HG03064 (cell line): ENCODE data around the gene RNF125.
"Not testable (repeated sequence)": the region's sequence is repeated elsewhere in the genome, so short reads cannot be mapped to it uniquely, and the experiment has no call there.

Experiments used
- ATAC-seq: cut with Tn5 transposase; IDR thresholded peaks from one replicate; pipeline ENCODE4 v1.9.1; 2021; ENCODE audit warnings: low read depth; ENCODE audit not compliant: unreplicated experiment

RNF125 gene

DNA sequence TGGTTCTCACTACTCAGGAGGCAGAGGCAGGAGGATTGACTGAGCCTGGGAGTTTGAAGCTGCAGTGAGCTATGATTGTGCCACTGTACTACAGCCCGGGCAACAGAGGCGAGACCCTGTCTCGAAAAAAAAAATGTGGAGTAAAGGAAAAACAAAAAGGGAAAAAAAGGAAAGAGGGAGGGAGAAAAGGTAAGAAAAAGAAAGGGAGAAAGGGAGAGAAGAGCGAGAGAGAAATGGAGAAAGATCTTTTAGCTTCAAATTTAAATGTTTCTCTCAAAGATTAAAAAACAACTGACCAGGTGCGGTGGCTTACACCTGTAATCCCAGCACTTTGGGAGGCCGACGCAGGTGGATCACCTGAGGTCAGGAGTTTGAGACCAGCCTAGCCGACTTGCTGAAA is 65.2 kb downstream of the RNF125 start:
- ATAC-seq = no peak

DNA sequence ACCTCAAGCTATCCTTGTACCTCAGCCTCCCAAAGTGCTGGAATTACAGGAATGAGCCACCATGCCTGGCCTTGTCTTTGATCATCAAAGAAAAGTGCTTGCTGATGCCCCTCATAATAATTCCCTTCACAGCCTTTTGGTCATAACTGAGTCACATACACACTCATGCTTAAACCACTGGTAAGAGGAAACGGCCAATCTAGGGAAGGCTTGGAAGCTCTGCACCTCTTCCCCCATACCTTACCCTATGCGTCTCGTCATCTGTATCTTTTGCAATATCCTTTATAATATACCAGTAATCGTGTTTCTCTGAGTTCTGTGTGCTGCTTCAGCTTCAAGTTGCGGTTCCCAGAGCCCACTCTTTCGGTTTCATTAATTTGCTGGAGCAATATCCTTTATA is 68.3 kb downstream of the RNF125 start:
- ATAC-seq = no peak

DNA sequence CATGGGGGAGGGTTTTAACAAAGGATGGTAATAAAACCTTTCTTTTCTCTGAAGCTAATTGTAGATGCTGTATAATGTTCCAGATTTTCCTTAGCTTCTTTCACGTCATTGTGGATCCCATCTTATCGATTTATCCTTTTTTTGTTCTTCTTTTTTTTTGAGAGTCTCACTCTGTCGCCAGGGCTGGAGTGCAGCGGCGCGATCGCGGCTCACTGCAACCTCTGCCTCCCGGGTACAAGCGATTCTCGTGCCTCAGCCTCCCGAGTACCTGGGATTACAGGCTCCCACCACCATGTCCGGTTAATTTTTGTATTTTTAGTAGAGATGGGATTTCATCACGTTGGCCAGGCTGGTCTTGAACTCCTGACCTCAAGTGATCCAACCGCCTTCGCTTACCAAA is 72.2 kb downstream of the RNF125 start:
- not testable (repeated sequence) for ATAC-seq

DNA sequence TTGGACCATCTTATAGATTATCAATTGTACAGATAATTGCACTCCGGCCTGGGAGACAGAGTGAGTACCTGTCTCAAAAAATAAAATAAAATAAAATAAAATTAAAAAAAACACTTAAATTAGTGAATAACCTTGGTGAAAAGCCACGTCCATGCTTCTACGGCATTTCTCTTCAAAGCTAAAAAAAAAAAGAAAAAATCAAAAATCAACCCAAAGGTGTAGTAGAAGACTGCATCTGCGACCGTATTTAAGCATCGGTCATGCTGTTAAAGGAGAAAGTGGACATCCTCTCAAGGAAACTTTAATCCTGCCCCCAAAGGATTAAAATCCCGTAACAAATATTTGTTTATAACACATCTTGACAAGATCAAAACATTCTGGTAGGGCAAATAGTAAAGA is 72.7 kb downstream of the RNF125 start:
- no peak for ATAC-seq

DNA sequence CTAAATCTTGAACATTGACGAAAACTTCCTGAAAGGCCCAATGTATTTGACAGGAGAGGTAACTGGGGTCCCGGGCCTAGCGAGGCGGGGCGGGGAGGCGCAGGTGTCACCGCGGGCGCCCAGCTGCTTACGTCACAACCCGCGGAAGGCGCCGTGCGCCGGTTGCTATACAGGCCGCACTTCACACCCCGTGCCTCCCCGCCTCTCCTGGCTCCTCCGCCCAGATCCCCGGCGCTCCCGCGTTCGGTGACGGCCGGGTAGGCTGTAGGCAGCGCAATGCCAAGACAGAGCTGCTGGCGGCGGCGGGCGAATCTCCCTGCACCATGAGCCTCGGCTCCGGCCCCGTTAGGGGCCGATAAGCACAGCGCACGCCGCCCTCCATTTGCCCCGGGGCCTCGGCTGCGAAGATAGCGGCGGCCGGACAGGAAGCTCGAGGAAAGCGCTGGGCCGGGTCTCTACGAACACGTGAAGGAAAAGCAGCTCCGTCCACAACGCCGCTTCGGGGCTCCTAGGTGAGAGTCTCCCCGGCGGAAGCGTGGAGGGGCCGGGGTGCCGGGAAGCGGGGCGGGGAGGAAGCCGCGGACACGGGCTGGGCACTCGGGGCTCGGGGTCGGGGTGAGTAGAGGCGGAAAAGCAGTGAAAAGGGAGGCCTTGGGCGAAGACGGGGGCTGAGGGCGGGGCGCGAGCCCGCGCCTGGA is 73.2 kb downstream of the RNF125 start, which contains the start of gene RNF138:
TSS of gene RNF138 (plus strand) at position 151 of the 698 bp plus-strand sequence. CDS start 903 bp downstream, outside the sequence.
- peak; percentile 52 for ATAC-seq

DNA sequence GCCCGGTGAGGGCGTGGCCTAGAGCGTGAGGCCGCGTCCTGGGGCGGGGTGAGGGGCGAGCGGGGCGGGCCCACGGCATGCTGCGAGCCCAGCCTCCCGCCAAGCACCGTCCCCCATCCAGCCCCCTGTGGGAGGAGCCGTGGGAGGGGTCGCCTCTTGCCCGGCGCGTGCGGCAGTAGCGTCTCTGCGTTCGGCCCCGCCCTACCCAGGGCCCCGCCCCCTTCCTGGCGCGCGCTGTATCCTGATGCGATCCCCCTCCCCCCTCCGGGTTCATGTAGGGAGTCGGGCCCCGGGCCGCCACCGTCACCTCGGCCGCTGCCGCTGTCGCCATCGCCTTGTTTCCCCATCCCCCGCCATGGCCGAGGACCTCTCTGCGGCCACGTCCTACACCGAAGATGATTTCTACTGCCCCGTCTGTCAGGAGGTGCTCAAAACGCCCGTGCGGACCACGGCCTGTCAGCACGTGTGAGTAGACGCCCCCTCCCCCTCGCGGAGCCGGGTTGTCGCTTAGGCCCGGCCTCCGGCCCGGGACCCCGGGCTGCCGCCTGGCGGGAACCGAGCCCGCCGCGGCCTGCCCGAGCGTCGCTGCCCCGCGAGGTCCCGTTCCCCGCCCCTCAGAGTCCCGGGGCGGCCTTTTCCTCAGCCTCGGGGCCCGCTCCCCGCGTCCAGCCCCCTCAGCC is 73.9 kb downstream of the RNF125 start:
- ATAC-seq = peak; percentile 77

DNA sequence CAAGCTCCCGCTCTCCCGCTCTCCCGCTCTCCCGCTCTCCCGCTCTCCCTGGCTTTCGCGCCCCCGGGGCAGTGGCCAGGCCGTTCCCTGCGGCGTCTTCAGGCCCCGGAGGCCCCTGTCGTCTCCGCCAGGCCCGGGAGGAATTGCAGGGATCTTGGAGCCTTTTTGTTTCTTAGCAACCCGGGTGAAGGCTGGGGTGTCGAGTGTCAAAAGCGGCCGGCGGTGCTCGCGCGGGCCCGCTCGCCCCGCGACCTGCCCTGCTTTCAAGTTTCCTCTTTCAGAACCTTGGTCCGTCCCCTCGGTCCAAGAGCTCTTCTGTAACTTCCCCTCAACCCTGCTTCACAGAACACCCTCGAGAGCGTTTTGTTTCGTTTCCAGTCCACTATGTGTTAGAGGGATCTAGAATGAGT is 74.5 kb downstream of the RNF125 start:
- peak; percentile 22 for ATAC-seq

DNA sequence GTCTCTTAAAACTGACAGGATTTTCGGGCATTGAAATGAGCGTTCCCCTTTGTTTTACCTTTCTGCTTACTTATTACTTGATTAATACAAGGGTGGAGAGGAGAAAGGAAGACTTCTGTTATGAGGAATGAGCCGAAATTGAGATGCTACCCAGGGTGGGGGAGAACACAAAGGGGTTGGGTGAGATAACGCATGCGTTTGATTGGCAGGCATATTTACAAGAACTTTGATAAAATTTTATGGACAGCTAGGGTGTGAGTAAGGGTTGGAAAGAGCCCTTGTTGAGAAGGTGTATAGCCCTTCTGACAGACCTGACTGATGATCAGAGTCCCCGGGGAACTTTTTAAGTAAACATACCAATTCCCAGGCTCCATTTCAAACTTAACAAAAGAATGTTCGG is 74.9 kb downstream of the RNF125 start:
- ATAC-seq = no peak

DNA sequence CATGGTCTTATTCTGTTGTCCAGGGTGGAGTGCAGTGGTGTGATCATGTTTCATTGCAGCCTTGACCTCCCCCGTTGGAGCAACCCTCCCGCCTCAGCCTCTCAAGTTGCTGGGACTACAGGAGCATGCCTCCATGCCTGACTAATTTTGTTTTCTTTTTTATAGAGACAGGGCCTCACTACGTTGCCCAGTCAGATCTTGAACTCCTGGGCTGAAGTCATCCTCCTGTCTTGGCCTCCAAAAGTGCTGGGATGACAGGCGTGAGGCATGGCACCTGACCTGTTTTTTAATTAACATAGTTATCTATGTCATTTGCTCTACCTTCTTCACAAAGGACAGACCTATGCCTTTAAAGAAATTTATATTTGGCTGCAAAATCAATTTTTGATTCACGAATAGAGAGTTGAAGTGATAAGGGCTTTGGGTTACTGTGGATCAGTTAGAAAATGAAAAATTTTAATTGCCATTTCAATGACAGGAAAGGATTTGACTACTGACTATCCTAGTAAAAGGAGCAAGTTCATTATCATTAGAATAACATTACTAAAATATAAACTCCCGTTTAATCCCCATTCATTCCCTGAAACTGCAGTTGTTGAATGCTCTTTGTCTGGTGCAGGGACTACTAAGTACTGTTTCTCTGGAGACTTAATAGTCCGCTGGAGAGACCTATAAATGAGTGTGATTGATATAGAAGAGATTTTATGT is 76.7 kb downstream of the RNF125 start:
- no peak for ATAC-seq

DNA sequence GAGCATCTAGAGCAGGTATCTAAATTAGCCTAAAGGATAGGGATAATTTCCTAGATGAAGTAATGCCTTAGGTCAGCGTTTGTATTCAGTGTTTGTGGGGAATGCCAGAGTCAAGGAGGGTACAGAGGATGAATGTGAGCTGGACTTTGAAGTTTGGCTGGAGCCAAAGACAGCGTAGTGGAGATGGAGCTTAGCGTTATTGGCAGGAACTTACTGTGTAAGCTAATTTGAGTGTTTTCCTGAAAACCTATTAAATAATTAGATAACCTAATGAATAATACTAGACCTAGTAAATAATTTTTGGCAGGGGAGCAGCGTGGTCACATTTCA is 77.2 kb downstream of the RNF125 start:
- no peak for ATAC-seq

DNA sequence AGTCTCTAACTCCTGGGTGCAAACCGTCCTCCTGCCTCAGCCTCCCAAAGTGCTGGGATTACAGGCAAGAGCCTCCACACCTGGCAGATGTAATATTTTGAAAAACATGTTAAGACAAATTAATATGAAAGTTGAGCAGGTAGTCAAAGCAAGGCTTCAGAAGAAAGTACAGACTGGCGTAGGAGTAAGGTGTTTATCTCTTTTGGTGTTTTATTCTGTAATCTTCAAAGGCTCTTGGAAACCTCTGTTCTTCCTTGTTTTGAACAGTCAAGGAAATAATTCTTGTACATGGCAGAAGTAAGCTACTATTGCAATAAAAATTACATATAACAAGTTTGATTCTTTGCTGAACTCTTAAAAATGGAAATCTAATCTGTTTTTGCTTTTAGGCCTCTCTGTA is 78.3 kb downstream of the RNF125 start:
- no peak for ATAC-seq

DNA sequence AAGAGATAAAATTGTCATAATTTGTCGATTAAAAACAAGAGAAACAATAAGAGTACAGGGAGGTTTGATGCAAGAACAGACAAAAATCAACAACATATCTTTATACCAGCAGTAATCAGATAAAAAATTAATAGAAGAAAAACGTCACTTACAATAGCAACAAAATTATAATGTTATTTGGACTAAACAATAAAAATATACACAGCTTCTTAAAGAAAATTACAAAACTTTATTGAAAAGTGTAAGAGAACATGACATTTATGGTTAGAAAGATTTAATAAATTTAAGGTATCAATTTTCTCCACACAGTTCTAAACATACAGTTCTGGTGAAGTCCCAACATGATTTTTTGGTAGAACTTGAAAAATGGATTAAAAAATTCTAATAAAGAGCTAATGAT is 85.9 kb downstream of the RNF125 start:
- no peak for ATAC-seq

DNA sequence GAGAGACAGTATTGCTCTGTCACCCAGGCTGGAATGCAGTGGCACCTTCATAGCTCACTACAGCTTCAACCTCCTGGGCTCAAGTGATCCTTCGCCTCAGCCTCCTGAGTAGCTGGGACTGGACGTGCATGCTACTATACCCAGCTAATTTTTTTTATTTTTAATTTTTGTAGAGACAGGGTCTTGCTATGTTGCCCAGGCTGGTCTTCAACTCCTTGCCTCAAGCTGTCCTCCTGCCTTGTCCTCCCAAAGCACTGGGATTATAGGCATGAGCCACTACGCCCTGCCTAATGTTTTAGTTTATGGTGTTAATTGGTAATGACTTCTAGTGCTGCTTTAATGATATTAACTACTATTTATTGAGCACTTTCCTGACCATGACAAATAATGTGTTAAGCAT is 91.4 kb downstream of the RNF125 start:
- no peak for ATAC-seq

DNA sequence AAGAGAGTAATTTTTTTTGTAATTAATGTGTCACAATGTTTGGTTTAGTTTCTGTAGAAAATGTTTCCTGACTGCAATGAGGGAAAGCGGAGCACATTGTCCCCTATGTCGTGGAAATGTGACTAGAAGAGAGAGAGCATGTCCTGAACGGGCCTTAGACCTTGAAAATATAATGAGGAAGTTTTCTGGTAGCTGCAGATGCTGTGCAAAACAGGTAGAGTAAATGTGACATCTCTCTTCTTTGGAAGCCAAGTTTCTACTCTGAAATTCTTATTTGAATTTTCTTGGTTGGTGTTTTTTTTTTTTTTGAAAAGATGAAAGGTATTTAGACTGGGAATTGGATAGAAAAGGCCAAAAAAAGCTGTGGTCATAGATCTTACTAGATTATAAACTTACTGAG is 93.1 kb downstream of the RNF125 start:
- no peak for ATAC-seq

DNA sequence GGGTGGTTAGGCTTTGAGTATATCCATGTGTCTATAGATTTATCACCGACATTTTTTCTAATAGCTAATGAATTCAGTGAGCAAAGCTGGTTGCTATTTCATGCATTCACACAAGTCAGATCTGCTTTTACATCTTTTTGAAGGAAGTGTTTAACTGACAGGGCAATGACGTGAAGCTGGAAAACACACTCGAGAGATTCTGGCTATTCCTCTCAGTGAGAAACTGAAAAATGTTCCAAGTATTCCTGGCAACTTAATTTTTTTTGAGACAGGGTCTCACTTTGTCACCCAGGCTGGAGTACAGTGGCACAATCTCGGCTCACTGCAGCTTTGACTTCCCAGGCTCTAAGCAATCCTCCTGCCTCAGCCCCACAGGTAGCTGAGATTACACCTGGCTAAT is 94.2 kb downstream of the RNF125 start:
- no peak for ATAC-seq

DNA sequence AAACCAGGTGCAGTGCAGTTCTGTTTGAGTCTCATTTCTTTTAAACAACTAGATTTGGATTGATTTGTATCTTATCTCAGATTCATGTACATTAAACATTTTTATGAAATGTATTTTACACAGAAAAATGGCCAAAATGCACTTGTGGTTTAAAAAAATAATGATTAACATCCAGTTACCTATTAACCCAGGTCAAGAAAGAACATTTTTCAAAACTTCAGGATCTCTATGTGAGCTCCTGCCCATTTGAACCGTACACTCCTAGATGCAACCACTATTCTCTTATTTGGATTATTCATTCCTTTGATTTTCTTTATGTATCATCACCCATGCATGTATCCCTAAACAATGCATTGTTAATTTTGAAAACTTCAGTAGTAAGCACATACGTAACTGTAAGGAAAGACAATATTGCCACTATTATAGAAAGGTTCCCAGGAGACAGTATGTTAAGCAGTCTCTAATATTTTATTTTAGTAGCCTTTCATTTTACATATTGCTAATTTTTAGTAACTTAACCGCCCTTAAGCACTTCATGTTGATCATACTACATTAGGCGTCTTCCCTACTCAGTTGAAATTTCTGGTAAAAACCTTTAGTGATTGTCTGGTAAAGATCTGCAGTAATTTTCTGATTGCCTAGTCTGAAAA is 95.8 kb downstream of the RNF125 start:
- no peak for ATAC-seq

DNA sequence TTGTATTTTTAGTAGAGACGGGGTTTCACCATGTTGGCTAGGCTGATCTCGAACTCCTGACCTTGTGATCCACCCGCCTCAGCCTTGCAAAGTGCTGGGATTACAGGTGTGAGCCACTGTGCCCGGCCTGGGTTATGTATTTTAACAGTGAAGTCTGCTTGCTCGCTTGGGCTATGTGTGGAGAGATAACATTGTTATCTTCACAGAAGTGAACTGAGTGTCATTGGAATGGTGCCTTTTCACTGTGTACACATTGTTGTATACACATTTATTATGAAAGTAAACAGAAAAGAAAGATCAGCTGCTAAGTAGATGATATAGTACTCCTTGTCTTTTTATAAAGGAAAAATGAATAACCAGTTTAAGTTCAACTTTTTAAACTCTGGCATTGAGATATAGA is 103.4 kb downstream of the RNF125 start:
- no peak for ATAC-seq
